ENCODE results near the gene MDFI.

GRCh38 chr6:41638935-41639808, 904 bp downstream of the MDFI start:
- no peak for TF ChIP-seq TAF1 (IDR thresholded peaks at IDR 0.05; ENCODE audit: borderline replicate concordance, low read depth, low read length)
- no peak for TF ChIP-seq POLR2AphosphoS5 (IDR thresholded peaks at IDR 0.05; ENCODE audit: low read depth, low read length)
- TF ChIP-seq POLR2A (IDR thresholded peaks at IDR 0.05; ENCODE audit: low read depth, low read length) = no peak
